Iris pigment epithelial cell (primary cell): ENCODE measurements around the gene MISP3.

ENCODE experiments used
- DNase-seq: peaks from one replicate; pipeline ENCODE4 v3.0.0-alpha.2; 2011; ENCODE audit warnings: low read depth

MISP3 gene

DNA sequence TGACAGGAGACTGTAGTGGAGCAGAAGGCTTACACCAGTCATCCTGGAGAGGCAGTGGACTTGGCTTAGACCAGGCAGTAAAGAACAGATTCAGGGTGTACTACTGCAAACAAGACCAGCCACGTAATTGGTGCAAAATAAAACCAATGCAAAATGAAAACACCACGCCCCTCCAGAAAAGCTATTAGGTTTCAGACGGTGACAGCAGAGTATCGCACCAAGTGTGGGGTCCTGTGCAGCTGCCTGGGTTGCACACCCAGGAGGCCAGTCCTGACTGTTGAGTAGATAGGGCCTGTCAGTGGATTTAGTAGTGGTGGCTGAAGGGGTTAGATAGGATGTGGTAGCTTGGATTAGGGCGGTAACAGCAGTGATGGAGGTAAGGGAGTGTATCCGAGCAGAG is 50.3 kb downstream of the MISP3 start:
- DNase-seq: no peak
